K562 (cell line): ENCODE measurements around the gene COX6B2. TPM values are rescaled to one million over a fixed set of nuclear protein-coding genes. Genes with fewer than 3 reads are reported as not detected.
A peak's percentile ranks its signal among the peaks of the same experiment; 100 is the strongest.

Experiments
- CREB5 ChIP-seq: fragments of 250-450 bp; sonication (Bioruptor Pico); IDR thresholded peaks from 2 replicates; pipeline ENCODE4 v1.5.0; 2020; ENCODE audit warnings: mild to moderate bottlenecking
- DDX20 ChIP-seq: fragments of 450-650 bp; IDR thresholded peaks from 2 replicates; pipeline ENCODE4 v1.6.1; 2016; ENCODE audit warnings: missing genetic modification characterization, low read depth, mild to moderate bottlenecking, missing compliant biosample characterization, moderate library complexity
- ETS1 ChIP-seq: conservative IDR thresholded peaks from 2 replicates; pipeline ENCODE4 v1.6.1; 2011; ENCODE audit warnings: low read depth, mild to moderate bottlenecking, low read length; ENCODE audit not compliant: control insufficient read depth
- FOS ChIP-seq: IDR thresholded peaks from 3 replicates; pipeline ENCODE4 v1.6.1; 2011; ENCODE audit not compliant: insufficient read length; ENCODE audit errors: extremely low read depth
- FOXP1 ChIP-seq: sonication (generic); formaldehyde crosslinking; IDR thresholded peaks from 2 replicates; pipeline ENCODE4 v1.8.0; 2022; ENCODE audit warnings: mild to moderate bottlenecking, missing genetic modification reagents
- KHSRP ChIP-seq: fragments of 450-650 bp; IDR thresholded peaks from 2 replicates; pipeline ENCODE4 v1.6.1; 2017
- MTA3 ChIP-seq: fragments of 450-650 bp; formaldehyde crosslinking; IDR thresholded peaks from 2 replicates; pipeline ENCODE4 v1.6.1; 2017; ENCODE audit warnings: mild to moderate bottlenecking, borderline replicate concordance
- SIX5 ChIP-seq, 2 experiments: IDR thresholded peaks; 2 replicates each; pipeline ENCODE4 v1.6.1; 2011; ENCODE audit warnings: low read length in 2 of 2, borderline replicate concordance in 1 of 2, low read depth in 1 of 2, mild to moderate bottlenecking in 1 of 2, moderate library complexity in 1 of 2; ENCODE audit not compliant: insufficient read depth in 1 of 2
- SMC3 ChIP-seq: conservative IDR thresholded peaks from 2 replicates; pipeline ENCODE4 v1.6.1; 2011; ENCODE audit warnings: low read depth, low read length, improper control_type of control experiment; ENCODE audit not compliant: insufficient read depth
- TOE1 ChIP-seq, 2 experiments: fragments of 450-650 bp in 1 of 2; sonication (generic) in 1 of 2; formaldehyde crosslinking in 1 of 2; IDR thresholded peaks; 2 replicates each; pipeline versions ENCODE4 v1.7.1 to v1.8.0; 2016 to 2022; ENCODE audit warnings: borderline replicate concordance in 2 of 2, mild to moderate bottlenecking in 2 of 2, antibody characterized with exemption in 1 of 2, inconsistent platforms in 1 of 2, low read depth in 1 of 2, missing genetic modification reagents in 1 of 2, moderate library complexity in 1 of 2
- ZBED1 ChIP-seq: IDR thresholded peaks from 2 replicates; pipeline ENCODE4 v1.6.1; 2014
- ZBTB1 ChIP-seq: sonication (generic); formaldehyde crosslinking; IDR thresholded peaks from 2 replicates; pipeline ENCODE4 v1.8.1; 2023; ENCODE audit warnings: missing genetic modification reagents, low read depth, mild to moderate bottlenecking, borderline replicate concordance
- ZFP1 ChIP-seq: fragments of 450-650 bp; formaldehyde crosslinking; IDR thresholded peaks from 2 replicates; pipeline ENCODE4 v1.4.0; 2020; ENCODE audit warnings: mild to moderate bottlenecking, mixed read lengths
- ZNF212 ChIP-seq: fragments of 450-650 bp; formaldehyde crosslinking; IDR thresholded peaks from 2 replicates; pipeline ENCODE4 v1.4.0; 2020; ENCODE audit warnings: mild to moderate bottlenecking
- ZNF274 ChIP-seq: IDR thresholded peaks from 2 replicates; pipeline ENCODE4 v1.6.1; 2011; ENCODE audit warnings: low read depth, mild to moderate bottlenecking, low read length, moderate library complexity, borderline replicate concordance
- ZNF280B ChIP-seq: fragments of 250-450 bp; sonication (Bioruptor Pico); IDR thresholded peaks from 2 replicates; pipeline ENCODE4 v1.5.1; 2021; ENCODE audit warnings: mild to moderate bottlenecking
- ZZZ3 ChIP-seq: fragments of 450-650 bp; IDR thresholded peaks from 2 replicates; pipeline ENCODE4 v1.6.1; 2016; ENCODE audit warnings: antibody characterized with exemption, mild to moderate bottlenecking, moderate library complexity
- polyA plus RNA-seq, 8 experiments: library from polyadenylated mRNA; depleted of rRNA in 4 of 8; stranded (reverse) in 5 of 8; unstranded in 3 of 8; fragments of >200 nt; fragmentation: Nextera tagmentation in 2 of 8; fragmentation: Illumina TruSeq in 1 of 8; extraction: Ambion mirVana in 2 of 8; extraction: Trizol in 1 of 8; gene quantifications; 2 replicates each; pipeline versions ENCODE4 v1.2.1 to v1.2.3, GENCODE V29; 2011 to 2014; ENCODE audit warnings: inconsistent platforms in 1 of 8, missing spikeins in 1 of 8
- total RNA-seq, 7 experiments: library from RNA; depleted of rRNA in 6 of 7; stranded (reverse); fragments of >200 nt in 6 of 7; fragmentation: Illumina TruSeq in 2 of 7; extraction: Trizol in 2 of 7; gene quantifications; 2 replicates each; pipeline versions ENCODE4 v1.2.1 to v1.2.3, GENCODE V29; 2011 to 2021; ENCODE audit warnings: low replicate concordance in 1 of 7
- TF ChIP-seq, protein P1 (sequence below): sonication (generic); formaldehyde crosslinking; IDR thresholded peaks from 2 replicates; pipeline ENCODE4 v1.8.1; 2022; ENCODE audit warnings: missing genetic modification reagents
- TF ChIP-seq, protein P2 (sequence below): fragments of 450-650 bp; IDR thresholded peaks from 2 replicates; pipeline ENCODE4 v1.6.1; 2016
- TF ChIP-seq, protein P3 (sequence below): fragments of 450-650 bp; IDR thresholded peaks from 2 replicates; pipeline ENCODE4 v1.6.1; 2018; ENCODE audit warnings: mild to moderate bottlenecking, low read depth; ENCODE audit not compliant: partially characterized antibody

COX6B2 gene
- total and polyA plus RNA-seq, 9 of the 15 experiments (the other 6 are each of a cell fraction or from before 2014, with no cell fraction given): 0.40 to 2.5 (median 0.83) TPM

- TF ChIP-seq TOE1 (IDR thresholded peaks at IDR 0.05; ENCODE audit: borderline replicate concordance) (no peak), TOE1 (CRISPR knock-in tag; IDR thresholded peaks at IDR 0.05; ENCODE audit: borderline replicate concordance, low read depth) (no peak), ZBED1 (no peak), ZBTB1 (CRISPR knock-in tag) (no peak), FOS (no peak), ZZZ3 (no peak), ZNF280B (CRISPR knock-in tag) (no peak), CREB5 (CRISPR knock-in tag) (no peak), FOXP1 (CRISPR knock-in tag) (no peak), SMC3 (no peak), ZFP1 (CRISPR knock-in tag) (no peak), ZNF212 (CRISPR knock-in tag) (no peak), DDX20 (tag) (no peak), KHSRP (no peak), SIX5 (IDR thresholded peaks at IDR 0.05; ENCODE audit: borderline replicate concordance in 1 of 2, insufficient read depth in 1 of 2, low read depth in 1 of 2, low read length in 2 of 2) (no peak), ZNF274 (no peak), MTA3 (no peak), ETS1 (no peak)
- TF ChIP-seq, protein P1, sequence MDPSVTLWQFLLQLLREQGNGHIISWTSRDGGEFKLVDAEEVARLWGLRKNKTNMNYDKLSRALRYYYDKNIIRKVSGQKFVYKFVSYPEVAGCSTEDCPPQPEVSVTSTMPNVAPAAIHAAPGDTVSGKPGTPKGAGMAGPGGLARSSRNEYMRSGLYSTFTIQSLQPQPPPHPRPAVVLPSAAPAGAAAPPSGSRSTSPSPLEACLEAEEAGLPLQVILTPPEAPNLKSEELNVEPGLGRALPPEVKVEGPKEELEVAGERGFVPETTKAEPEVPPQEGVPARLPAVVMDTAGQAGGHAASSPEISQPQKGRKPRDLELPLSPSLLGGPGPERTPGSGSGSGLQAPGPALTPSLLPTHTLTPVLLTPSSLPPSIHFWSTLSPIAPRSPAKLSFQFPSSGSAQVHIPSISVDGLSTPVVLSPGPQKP: no peak
- TF ChIP-seq, protein P2, sequence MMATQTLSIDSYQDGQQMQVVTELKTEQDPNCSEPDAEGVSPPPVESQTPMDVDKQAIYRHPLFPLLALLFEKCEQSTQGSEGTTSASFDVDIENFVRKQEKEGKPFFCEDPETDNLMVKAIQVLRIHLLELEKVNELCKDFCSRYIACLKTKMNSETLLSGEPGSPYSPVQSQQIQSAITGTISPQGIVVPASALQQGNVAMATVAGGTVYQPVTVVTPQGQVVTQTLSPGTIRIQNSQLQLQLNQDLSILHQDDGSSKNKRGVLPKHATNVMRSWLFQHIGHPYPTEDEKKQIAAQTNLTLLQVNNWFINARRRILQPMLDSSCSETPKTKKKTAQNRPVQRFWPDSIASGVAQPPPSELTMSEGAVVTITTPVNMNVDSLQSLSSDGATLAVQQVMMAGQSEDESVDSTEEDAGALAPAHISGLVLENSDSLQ: peak; percentile 32; the same call in 1 of the 2 replicates
- TF ChIP-seq, protein P3, sequence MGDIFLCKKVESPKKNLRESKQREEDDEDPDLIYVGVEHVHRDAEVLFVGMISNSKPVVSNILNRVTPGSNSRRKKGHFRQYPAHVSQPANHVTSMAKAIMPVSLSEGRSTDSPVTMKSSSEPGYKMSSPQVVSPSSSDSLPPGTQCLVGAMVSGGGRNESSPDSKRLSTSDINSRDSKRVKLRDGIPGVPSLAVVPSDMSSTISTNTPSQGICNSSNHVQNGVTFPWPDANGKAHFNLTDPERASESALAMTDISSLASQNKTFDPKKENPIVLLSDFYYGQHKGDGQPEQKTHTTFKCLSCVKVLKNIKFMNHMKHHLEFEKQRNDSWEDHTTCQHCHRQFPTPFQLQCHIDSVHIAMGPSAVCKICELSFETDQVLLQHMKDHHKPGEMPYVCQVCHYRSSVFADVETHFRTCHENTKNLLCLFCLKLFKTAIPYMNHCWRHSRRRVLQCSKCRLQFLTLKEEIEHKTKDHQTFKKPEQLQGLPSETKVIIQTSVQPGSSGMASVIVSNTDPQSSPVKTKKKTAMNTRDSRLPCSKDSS: no peak
Measured at GRCh38 chr19:55369653-55370304, 15.3 kb upstream of the COX6B2 start (continued).
